OCI-LY1 (cell line): ENCODE data around the gene LRRC51.

Source experiments
- H2AFZ ChIP-seq: fragments of 200-600 bp; sonication (generic), shearing (Covaris generic); 2 replicates; pipeline ENCODE4 v1.6.0; 2014; ENCODE audit warnings: antibody characterized with exemption, mild to moderate bottlenecking, low read length
- H3F3A ChIP-seq: fragments of 200-600 bp; sonication (generic), shearing (Covaris generic); 2 replicates; pipeline ENCODE4 v1.6.0; 2014; ENCODE audit warnings: mild to moderate bottlenecking, antibody characterized with exemption, low read length, moderate library complexity; ENCODE audit not compliant: insufficient read depth
- H3K27ac ChIP-seq: fragments of 200-600 bp; sonication (generic); 2 replicates; pipeline ENCODE4 v1.5.1; 2014; ENCODE audit warnings: low read length, mixed run types, mild to moderate bottlenecking, low read depth; ENCODE audit not compliant: poor library complexity, severe bottlenecking
- H3K27me3 ChIP-seq: fragments of 200-600 bp; sonication (generic); 2 replicates; pipeline ENCODE4 v1.6.0; 2014; ENCODE audit warnings: antibody characterized with exemption, mild to moderate bottlenecking, low read length, moderate library complexity; ENCODE audit not compliant: insufficient read depth
- H3K36me3 ChIP-seq: fragments of 200-600 bp; sonication (generic); 2 replicates; pipeline ENCODE4 v1.6.1; 2014; ENCODE audit warnings: mild to moderate bottlenecking, antibody characterized with exemption, low read length, moderate library complexity, mixed read lengths; ENCODE audit not compliant: insufficient read depth
- H3K4me1 ChIP-seq: fragments of 200-600 bp; sonication (generic); 2 replicates; pipeline ENCODE4 v1.5.1; 2014; ENCODE audit warnings: mild to moderate bottlenecking, low read length, moderate library complexity; ENCODE audit not compliant: insufficient read depth, severe bottlenecking
- H3K4me2 ChIP-seq: fragments of 200-600 bp; sonication (generic), shearing (Covaris generic); 2 replicates; pipeline ENCODE4 v1.6.1; 2014; ENCODE audit warnings: low read length
- H3K4me3 ChIP-seq: fragments of 200-600 bp; sonication (generic); 2 replicates; pipeline ENCODE4 v1.5.1; 2014; ENCODE audit warnings: low read length, low read depth, mild to moderate bottlenecking, mixed read lengths; ENCODE audit not compliant: poor library complexity, severe bottlenecking
- H3K79me2 ChIP-seq: fragments of 200-600 bp; shearing (Covaris generic); 2 replicates; pipeline ENCODE4 v1.6.1; 2016; ENCODE audit warnings: mixed run types, low read length, mixed read lengths; ENCODE audit not compliant: insufficient read depth
- H3K9ac ChIP-seq: fragments of 200-600 bp; sonication (generic), shearing (Covaris generic); 2 replicates; pipeline ENCODE4 v1.6.1; 2014; ENCODE audit warnings: mild to moderate bottlenecking, low read length, mixed read lengths
- H3K9me2 ChIP-seq: fragments of 200-600 bp; sonication (generic), shearing (Covaris generic); 2 replicates; pipeline ENCODE4 v1.6.1; 2014; ENCODE audit warnings: low read depth, mild to moderate bottlenecking, low read length, mixed read lengths
- H3K9me3 ChIP-seq: fragments of 200-600 bp; shearing (Covaris generic); 2 replicates; pipeline ENCODE4 v1.6.1; 2014; ENCODE audit warnings: low read length, mixed read lengths
- H4K20me1 ChIP-seq: fragments of 200-600 bp; sonication (generic), shearing (Covaris generic); 2 replicates; pipeline ENCODE4 v1.6.0; 2016; ENCODE audit warnings: mild to moderate bottlenecking, low read length; ENCODE audit not compliant: insufficient read depth
- EZH2 ChIP-seq: fragments of 200-600 bp; sonication (generic), shearing (Covaris generic); IDR thresholded peaks from 2 replicates; pipeline ENCODE4 v1.8.0; 2017; ENCODE audit warnings: borderline replicate concordance, mixed run types, mild to moderate bottlenecking, antibody characterized with exemption, low read length, moderate library complexity, mixed read lengths
- TF ChIP-seq, protein P1 (sequence below): fragments of 200-600 bp; sonication (generic), shearing (Covaris generic); IDR thresholded peaks from 2 replicates; pipeline ENCODE4 v1.5.1; 2017; ENCODE audit warnings: mild to moderate bottlenecking, antibody characterized with exemption, low read length, moderate library complexity, mixed read lengths

Gene LRRC51

DNA sequence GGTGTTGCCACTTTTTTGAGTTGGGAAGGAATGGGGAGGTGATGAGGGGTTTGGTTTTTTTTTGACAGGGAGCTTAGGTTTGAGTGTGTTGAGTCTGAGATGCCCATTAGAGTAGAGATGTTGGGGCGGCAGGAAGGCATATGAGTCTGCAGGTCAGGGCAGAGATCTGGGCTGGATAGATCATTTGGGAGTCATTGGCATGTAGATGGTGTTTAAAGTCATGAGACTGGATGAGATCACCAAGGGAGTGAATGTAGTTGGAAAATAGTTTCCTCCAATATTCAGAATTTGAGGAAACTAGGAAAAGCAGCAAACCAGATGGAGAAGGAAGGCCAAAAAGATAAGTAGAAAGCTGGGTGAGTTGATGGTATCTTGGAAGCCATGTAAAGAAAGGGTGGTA lies 33.9 kb downstream of the LRRC51 start:
- Histone ChIP-seq H3K27me3 (no peaks in the 10 kb centered on the region), H3K79me2 (no peaks in the 10 kb centered on the region), H4K20me1 (no peaks in the 10 kb centered on the region), H3K36me3 (no peaks in the 10 kb centered on the region), H3K9me3 (no peaks in the 10 kb centered on the region), H3K9me2 (no peaks in the 10 kb centered on the region), H3K9ac (no peak overlapping the region), H3K4me3 (no peak overlapping the region), H2AFZ (no peak overlapping the region), H3K4me1 (peaks cover 18% of the 10 kb centered on the region), H3K27ac (no peak overlapping the region), H3F3A (no peaks in the 10 kb centered on the region), H3K4me2 (no peak overlapping the region)
- TF ChIP-seq, protein P1, sequence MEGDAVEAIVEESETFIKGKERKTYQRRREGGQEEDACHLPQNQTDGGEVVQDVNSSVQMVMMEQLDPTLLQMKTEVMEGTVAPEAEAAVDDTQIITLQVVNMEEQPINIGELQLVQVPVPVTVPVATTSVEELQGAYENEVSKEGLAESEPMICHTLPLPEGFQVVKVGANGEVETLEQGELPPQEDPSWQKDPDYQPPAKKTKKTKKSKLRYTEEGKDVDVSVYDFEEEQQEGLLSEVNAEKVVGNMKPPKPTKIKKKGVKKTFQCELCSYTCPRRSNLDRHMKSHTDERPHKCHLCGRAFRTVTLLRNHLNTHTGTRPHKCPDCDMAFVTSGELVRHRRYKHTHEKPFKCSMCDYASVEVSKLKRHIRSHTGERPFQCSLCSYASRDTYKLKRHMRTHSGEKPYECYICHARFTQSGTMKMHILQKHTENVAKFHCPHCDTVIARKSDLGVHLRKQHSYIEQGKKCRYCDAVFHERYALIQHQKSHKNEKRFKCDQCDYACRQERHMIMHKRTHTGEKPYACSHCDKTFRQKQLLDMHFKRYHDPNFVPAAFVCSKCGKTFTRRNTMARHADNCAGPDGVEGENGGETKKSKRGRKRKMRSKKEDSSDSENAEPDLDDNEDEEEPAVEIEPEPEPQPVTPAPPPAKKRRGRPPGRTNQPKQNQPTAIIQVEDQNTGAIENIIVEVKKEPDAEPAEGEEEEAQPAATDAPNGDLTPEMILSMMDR = no peak
- TF ChIP-seq EZH2 = no peak

DNA sequence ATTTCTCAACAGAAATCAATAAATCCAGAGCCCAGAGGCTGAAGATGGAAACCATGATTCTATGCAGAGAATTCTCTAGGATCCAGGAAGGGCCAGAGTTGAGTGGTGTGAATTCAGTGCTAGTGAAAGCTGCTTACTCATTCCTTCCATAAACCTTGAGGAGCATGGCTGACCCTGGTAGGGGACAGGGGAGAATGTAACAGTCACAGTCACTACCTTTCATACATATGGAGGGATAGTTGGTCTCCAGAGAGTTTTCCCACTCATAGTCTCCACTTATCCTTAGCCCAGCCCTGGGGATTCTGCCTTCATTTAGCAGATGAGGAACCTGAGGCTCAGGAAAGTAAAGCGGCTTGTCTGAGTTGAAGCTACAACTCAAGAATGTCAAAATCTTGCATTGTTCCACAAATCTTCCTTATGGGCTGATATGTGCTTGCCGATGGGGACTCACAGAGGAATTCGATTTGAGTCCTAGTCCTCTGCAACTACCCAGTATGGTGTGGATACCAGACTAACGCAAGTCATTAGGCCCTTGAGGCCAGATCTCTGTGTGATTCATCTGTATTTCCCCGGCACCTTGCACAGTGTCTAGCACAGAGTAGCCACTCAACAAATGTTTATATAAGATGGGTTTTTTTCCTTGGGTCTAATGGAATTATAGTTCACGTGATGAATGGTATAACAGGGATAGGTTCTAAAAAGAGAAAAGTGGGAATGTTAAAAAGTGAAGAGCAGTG lies 35.5 kb downstream of the LRRC51 start:
- Histone ChIP-seq H3K36me3 (no peaks in the 10 kb centered on the region; the same call in 1 of the 2 replicates), H3K9me2 (no peaks in the 10 kb centered on the region), H3K79me2 (no peaks in the 10 kb centered on the region), H3K4me1 (peaks cover 14% of the 10 kb centered on the region), H4K20me1 (no peaks in the 10 kb centered on the region), H3K9me3 (no peaks in the 10 kb centered on the region), H3K9ac (no peak overlapping the region), H3K4me3 (no peak overlapping the region), H3F3A (no peaks in the 10 kb centered on the region), H3K27ac (no peak overlapping the region), H2AFZ (no peak overlapping the region), H3K27me3 (no peaks in the 10 kb centered on the region), H3K4me2 (no peak overlapping the region)
- TF ChIP-seq, protein P1 = no peak
- TF ChIP-seq EZH2 = no peak

DNA sequence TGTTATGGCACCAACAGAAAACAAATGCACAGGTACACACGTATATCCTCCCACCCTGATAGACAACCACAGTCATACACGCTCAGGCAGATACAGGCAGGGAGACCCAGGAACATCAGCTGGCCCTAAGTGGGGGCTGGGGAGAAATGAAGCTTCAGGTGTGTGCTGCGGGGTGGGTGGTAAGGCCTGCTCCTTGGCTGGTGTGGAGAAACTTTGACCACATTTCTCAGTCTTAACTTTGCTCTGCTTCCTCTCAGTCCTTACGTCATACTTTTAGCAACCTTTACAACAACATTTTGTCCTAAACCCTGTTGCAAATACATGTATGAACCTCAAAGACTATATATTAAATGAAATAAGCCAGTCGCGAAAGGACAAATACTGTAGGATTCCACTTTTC lies 38.5 kb downstream of the LRRC51 start:
- Histone ChIP-seq H2AFZ (no peak overlapping the region), H3K27ac (no peak overlapping the region)
- TF ChIP-seq EZH2 = no peak

DNA sequence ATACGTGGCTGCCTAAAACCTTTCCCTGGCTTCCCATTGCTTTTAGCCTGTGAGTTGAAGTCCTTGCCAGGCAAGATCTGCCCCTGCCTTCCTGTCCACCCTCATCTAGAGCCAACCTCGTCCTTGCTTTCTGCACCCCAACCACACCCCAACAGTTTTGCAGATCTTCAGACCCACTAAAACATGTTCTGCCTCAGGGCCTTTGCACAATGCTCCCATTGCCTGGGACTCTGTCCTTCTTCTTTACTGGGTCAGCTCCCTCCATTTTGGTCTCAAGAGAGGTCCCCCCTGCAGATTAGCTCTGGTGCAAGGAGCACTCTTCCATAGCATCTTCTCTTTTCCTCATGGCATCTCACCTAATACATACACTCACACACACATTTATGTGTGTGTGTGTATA lies 40.3 kb downstream of the LRRC51 start:
- Histone ChIP-seq H3K9ac (no peak overlapping the region), H3K27ac (no peak overlapping the region), H4K20me1 (no peaks in the 10 kb centered on the region), H3K4me1 (no peaks in the 10 kb centered on the region), H3K9me3 (no peaks in the 10 kb centered on the region), H3K9me2 (no peaks in the 10 kb centered on the region), H3K27me3 (peaks cover 7% of the 10 kb centered on the region; the same call in 1 of the 2 replicates), H2AFZ (no peak overlapping the region), H3F3A (no peaks in the 10 kb centered on the region), H3K36me3 (no peaks in the 10 kb centered on the region; the same call in 1 of the 2 replicates), H3K4me2 (no peak overlapping the region), H3K4me3 (no peak overlapping the region), H3K79me2 (no peaks in the 10 kb centered on the region)
- TF ChIP-seq, protein P1 = no peak
- TF ChIP-seq EZH2 = no peak

More for the DNA sequence above, 38.5 kb downstream of the LRRC51 start:
- Histone ChIP-seq H3K4me2 (no peak overlapping the region), H3K27me3 (peaks cover 7% of the 10 kb centered on the region; the same call in 1 of the 2 replicates), H3K36me3 (no peaks in the 10 kb centered on the region; the same call in 1 of the 2 replicates), H3K9me2 (no peaks in the 10 kb centered on the region), H3K9me3 (no peaks in the 10 kb centered on the region), H3K4me1 (no peaks in the 10 kb centered on the region), H3K9ac (no peak overlapping the region), H3K4me3 (no peak overlapping the region), H3K79me2 (no peaks in the 10 kb centered on the region), H3F3A (no peaks in the 10 kb centered on the region), H4K20me1 (no peaks in the 10 kb centered on the region)
